CD4-positive, alpha-beta T cell treated with Interleukin-17A for 4 hours (primary cell): Measurements from ENCODE around the gene ZNF878.
A peak's percentile ranks its signal among the peaks of the same experiment; 100 is the strongest.
"Not testable (repeated sequence)": the region's sequence is repeated elsewhere in the genome, so short reads cannot be mapped to it uniquely, and the experiment has no call there.

ENCODE experiments used
- DNase-seq: peaks from one replicate; pipeline ENCODE4 v3.0.0-alpha.2; 2020; ENCODE audit warnings: mixed read lengths

The ZNF878 gene

GRCh38 chr19:12052497-12053169 lies at the start of gene ZNF878:
Gene ZNF878 (minus strand): TSS chr19:12052961. CDS start chr19:12052801, 160 bp downstream.
- DNase-seq, result peak; percentile 66

GRCh38 chr19:12098040-12098439 lies 45.3 kb upstream of the ZNF878 start:
- DNase-seq, result no peak

- DNase-seq, result no peak
These were observed 42.5 kb upstream of the ZNF878 start for GRCh38 chr19:12095111-12095790.

- DNase-seq, result no peak
These were observed 41.0 kb upstream of the ZNF878 start for GRCh38 chr19:12093777-12094176.

- no peak for DNase-seq
These were observed 40.2 kb upstream of the ZNF878 start for GRCh38 chr19:12092956-12093355.

- DNase-seq, result peak; percentile 61
These were observed 39.5 kb upstream of the ZNF878 start for GRCh38 chr19:12092065-12092867.

- peak; percentile 72 for DNase-seq
These were observed 38.0 kb upstream of the ZNF878 start for GRCh38 chr19:12090807-12091206.

GRCh38 chr19:12085074-12085818 lies 32.5 kb upstream of the ZNF878 start:
- no peak for DNase-seq

GRCh38 chr19:12083336-12083735 lies 30.6 kb upstream of the ZNF878 start:
- DNase-seq, result not testable (repeated sequence)

- no peak for DNase-seq
These were observed 24.6 kb upstream of the ZNF878 start for GRCh38 chr19:12077375-12077774.

GRCh38 chr19:12076331-12076730 lies 23.6 kb upstream of the ZNF878 start:
- not testable (repeated sequence) for DNase-seq

GRCh38 chr19:12075538-12076139 lies 22.9 kb upstream of the ZNF878 start:
- no peak for DNase-seq

- DNase-seq, result peak; percentile 80
These were observed 12.1 kb upstream of the ZNF878 start, which contains the start of gene ZNF844 for GRCh38 chr19:12064590-12065538. Gene ZNF844 (plus strand): TSS chr19:12064731. CDS start chr19:12064874, 143 bp downstream.

- no peak for DNase-seq
These were observed 3.0 kb upstream of the ZNF878 start for GRCh38 chr19:12055784-12056183.

GRCh38 chr19:12052091-12052496 lies 667 bp downstream of the ZNF878 start:
- no peak for DNase-seq

GRCh38 chr19:12047868-12048267 lies 4.9 kb downstream of the ZNF878 start:
- DNase-seq, result no peak

GRCh38 chr19:12043752-12044422 lies 8.9 kb downstream of the ZNF878 start:
- DNase-seq, result no peak

- no peak for DNase-seq
These were observed 9.9 kb downstream of the ZNF878 start for GRCh38 chr19:12042893-12043292.

- DNase-seq, result peak; percentile 78
These were observed 17.3 kb downstream of the ZNF878 start, which contains the start of gene ZNF433 for GRCh38 chr19:12035220-12036172. Gene ZNF433 (minus strand): TSS chr19:12035679. CDS start chr19:12035539, 140 bp downstream.
